GM19193 (cell line): ENCODE measurements around the gene SLC25A11.

ENCODE experiments used
- POLR2A ChIP-seq: IDR thresholded peaks from 4 replicates; pipeline ENCODE4 v1.6.1; 2011; ENCODE audit not compliant: insufficient read depth, insufficient read length; ENCODE audit errors: extremely low read depth

SLC25A11 gene

DNA sequence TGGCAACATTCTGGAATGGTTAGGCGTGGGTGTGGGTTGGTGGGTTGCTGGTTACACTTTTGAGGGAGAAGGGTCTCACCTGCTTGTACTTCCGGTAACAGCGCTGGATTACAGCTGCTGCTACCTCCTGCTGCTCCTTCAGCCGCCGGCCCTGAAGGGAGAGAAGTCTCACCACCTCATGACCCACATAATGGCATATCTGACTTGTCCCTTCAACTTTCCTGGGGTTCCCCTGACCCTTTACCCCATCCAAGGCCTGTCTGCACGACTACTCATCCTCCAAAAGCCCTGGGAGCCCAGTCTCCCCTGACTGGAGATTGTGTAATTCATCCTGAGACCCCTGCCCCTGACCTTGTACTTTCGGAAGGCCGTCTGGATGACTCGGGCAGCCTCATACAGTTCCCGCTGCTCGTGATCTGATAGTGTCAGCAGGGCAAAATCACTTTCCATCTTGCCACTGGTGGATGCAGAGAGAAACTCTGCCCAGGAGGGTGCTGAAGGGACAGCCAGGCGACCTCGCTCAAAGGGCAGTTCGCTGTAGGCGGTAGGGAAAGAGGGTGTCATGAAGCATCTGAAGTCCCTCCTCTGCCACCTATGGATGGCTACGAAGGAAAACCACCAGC, 29.8 kb upstream of the SLC25A11 start:
- TF ChIP-seq POLR2A, result no peak

DNA sequence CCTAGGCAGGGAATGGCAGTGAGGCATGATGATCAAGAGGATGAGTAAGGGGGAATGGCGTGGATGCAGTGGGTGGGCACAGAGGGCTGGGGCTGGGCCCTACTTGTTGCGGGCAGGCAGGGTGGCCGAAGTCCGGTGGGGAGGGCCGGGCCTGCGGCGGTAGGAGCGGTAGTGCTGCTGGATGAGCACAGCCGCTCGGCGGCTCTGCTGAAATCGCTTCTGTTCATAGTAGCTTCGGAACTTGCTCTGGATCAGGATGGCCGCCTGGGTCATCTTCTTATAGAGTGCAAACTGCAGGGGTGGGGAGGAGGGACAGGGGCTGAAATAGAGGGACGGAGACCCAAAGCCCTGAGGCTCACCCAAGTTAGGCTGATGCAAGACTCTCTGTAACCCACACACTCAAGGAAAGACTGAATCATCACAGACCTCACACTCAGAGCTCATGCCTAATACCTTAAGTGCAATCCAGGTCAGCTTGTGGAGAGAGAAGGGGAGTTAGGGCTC, 29.3 kb upstream of the SLC25A11 start:
- no peak for TF ChIP-seq POLR2A

DNA sequence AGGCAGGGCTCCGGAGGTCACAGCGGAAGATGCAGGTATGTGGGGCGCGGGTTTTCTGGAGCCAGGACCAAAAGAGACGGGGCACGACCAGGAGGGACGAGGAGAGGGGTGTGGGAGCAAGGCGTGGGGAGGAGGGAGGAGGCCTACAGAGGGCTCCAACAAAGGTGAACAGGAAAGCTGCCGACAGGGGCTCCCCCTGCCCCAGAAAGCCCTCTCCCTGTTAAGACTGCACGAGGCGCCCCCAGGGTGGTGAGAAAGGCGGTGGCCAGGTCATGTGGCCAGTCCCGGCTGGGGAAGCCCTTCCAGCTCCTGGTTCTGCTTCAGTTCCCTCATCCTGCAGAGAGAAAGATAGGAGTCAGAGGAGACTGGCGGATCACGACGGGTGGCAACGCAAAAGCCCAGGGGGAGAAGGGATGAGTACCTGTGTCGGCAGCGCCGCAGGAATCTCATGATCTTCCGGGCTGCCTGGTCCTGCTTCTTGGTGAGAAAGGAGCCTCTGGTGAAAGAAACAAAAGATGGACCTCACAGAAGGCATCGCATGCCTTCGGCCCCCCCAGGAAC, 28.7 kb upstream of the SLC25A11 start:
- no peak for TF ChIP-seq POLR2A

DNA sequence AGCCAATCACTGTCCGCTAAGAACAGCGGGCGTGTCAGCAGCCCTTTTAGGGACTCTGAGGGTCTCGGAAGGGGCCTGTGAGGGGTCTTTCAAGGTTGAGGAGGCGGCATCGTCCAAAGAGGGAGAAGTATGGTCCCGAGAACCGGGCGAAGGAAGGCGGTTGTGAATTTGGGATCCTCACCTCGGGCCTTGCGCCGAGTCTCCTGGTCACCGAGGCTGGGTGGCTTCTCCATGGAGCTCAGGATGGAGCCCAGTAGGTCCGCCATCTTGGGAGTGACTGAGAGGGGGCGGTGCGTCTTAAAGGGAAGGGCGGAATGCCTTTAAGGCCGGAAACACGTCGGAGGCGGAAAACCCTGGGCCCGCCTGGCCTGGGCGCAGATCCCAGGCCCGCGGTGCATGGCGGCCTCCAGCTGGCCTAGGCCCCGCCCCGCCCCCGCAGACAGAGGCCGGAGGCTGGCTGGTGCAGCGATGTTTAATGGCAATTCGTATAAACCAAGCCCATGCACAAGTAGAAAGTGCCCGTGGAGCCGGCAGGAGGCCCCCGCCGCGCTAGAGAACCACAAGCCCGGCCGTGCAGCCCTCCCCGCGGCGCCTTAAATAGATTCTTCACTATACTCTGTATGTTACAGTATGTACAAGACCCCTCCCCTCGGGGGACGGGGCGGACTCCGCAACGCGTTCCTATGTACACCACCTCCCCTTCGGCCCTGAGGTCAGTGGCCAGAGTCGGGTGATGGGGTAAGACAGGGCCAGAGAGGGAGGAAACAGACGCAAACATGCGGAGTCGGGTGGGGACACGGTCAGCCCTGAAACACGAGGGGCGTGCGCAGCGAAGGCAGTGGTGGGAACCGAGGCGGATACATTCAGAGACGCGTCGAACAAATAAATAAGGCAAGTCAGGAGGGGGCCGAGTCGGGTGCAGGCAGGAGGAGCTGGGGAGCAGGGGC, 28.0 kb upstream of the SLC25A11 start, which contains the start of gene SPAG7:
Gene SPAG7, minus strand, starts transcription at position 279 of the 947 bp plus-strand sequence. Its CDS starts 13 bp downstream, at position 266.
- TF ChIP-seq POLR2A, result peak; percentile 85

DNA sequence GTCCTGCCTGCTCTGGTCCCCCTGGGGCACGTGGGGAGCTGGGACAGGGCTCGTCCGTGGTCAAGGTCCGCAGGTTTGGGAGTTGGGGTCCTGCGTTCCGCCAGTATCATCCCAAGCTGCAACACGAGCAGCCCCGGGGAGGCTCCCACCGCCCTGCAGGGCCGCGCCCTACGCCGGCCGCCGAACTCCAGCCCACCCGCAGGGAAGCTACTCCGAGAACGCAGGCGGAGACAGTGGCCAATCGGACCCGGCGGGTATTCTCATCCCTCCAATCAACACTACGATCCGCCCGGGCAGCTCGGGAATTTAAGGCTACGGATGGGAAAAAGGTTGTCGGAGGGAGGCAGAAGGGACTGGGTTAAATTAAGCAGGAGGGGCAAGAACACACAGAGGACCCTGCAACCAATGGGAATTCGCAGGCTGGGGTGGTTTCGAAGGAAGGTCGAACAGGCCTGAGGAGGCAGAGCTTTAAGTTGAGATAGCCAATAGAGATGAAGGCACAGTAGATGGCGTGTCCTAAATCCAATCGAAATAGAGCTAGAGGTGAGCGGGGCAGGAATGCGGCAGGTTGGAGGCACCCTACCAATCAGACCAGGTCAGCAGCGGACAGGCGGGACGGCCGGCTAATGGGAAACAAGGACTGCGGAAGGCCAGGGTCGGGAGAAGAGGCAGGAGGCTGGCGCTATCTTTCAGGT, 27.1 kb upstream of the SLC25A11 start:
- peak; percentile 50 for TF ChIP-seq POLR2A

DNA sequence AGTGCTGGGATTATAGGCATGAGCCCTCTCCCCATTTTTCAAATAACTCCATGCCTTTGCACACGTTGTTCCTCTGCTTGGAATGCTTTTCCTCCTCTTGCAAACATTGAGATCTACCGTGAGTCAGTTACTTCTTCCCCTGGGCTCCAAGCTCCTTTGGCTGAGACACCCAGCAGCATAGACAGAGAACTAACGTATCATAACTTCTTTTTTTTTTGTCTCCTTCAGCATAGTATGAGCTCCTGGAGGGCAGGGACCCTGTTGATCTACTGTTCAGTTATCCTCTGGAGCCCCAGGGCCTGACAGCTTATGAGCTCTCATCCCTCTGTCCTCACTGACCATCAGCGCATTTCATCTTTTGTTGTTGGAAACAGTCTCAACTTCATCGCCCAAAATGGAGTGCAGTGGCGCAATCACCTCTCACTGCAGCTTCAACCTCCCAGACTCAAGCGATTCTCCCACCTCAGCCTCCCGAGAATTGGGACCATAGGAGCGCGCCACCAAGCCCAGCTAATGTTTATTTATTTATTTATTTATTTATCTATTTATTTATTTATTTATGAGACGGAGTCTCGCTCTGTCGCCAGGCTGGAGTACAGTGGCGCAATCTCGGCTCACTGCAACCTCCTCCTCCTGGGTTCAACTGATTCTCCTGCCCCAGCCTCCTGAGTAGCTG, 25.6 kb upstream of the SLC25A11 start:
- TF ChIP-seq POLR2A, result no peak

DNA sequence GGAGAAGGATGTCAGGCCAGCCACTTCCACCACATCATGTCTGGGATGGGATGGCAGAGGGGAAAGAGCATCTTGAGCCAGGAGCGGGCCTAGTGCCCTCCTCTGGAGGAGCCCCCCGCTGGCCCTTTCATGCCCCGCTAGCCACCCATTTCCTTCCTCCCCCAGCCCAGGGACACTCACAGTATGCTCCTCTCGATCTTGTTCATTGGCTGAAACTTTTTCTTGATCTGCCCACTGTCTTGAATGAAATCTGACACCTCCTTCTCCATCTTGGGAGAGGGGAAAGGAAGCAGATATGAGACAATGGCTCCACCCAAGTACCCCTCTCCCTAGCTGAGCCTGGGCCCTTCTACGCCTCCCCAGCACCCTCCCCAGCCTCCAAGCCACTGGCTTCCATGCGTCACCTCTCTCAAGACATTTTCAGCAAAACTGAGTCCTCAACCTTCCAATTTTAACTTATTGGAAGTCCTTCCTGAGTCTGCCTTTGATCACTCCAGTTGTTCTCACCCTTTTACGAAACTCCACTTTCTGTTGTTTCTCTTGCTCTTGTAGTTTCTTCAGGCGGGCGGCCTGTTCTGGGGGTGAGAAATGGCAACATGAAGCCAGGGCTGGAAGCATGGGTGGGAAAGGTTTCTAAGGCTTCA, 20.6 kb upstream of the SLC25A11 start:
- no peak for TF ChIP-seq POLR2A

DNA sequence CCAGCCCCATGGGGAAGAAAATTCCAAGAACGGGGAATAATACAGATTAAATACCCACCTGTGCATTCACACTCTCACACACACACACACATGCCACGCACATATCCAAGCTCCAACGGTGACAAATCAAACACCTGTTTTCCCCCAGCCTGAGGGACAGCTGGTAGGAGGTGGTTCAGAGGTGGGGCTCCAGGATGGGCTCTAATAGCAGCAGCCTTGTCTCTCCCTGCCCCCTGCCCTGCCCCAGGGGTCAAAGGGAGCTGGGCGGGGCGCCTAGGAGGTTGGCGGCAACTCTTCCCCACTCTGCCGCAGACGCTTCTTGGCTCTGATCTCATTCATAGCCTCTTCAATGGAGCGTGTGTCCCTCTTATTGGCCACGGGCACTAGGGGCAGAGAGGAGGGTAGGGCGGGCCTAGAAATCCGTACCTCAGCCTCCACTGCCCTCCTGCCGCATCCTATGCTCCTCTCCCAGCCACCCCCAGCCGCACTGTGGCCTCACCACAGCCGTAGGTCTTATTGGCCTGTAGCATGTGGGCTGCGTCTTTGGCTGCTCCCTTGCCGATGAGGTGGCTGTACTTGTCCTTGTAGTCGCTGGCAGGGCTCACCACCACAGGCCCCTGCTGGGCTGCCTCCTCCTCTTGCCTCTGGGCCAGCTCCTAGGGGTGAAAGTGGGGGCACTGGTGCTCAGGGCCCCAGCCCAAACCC, 19.6 kb upstream of the SLC25A11 start:
- TF ChIP-seq POLR2A, result no peak

DNA sequence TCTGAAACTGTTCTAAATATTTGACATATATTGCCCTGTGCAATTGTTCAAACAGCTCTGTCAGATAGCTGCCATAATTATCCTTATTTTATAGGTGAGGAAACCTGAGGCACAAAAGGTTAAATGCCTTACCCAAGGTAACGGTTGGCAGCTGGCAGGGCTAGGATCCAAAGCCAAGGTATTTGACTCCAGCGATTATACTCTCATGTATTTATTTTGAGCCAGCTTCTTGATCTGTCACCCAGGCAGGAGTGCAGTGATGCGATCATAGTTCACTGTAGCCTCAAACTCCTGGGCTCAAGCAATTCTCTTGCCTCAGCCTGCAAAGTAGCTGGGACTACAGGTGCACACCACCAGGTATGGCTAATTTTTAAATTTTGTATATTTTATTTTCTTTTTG, 18.3 kb upstream of the SLC25A11 start:
- no peak for TF ChIP-seq POLR2A

DNA sequence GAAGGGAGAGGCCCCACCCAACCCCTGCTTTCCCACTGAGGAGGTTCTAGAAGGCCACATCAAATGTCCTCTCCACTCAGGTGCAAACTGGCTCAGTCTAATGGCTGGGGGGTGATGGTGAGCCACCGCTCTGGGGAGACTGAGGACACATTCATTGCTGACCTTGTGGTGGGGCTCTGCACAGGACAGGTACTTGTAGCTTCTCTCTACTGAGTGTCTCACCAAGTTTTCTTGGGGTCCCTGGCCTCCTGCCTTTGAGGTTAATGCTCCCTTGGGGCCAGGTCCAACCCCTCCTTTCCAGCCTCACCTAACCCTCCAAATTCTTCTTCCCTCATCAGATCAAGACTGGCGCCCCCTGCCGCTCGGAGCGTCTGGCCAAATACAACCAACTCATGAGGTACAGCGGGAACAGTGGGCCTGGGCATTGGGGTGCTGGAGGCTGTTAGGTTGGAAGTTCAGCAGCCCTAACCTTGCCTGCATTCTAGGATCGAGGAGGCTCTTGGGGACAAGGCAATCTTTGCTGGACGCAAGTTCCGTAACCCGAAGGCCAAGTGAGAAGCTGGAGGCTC, 16.7 kb upstream of the SLC25A11 start:
- TF ChIP-seq POLR2A, result no peak

DNA sequence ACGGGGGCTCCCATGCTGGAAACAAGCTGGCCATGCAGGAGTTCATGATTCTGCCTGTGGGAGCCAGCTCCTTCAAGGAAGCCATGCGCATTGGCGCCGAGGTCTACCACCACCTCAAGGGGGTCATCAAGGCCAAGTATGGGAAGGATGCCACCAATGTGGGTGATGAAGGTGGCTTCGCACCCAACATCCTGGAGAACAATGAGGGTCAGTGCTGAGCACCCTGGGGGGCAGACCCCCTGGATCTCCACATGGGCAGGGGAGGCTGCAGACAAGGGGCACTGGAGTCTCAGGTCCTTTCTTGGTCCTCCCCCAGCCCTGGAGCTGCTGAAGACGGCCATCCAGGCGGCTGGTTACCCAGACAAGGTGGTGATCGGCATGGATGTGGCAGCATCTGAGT, 15.2 kb upstream of the SLC25A11 start:
- no peak for TF ChIP-seq POLR2A

DNA sequence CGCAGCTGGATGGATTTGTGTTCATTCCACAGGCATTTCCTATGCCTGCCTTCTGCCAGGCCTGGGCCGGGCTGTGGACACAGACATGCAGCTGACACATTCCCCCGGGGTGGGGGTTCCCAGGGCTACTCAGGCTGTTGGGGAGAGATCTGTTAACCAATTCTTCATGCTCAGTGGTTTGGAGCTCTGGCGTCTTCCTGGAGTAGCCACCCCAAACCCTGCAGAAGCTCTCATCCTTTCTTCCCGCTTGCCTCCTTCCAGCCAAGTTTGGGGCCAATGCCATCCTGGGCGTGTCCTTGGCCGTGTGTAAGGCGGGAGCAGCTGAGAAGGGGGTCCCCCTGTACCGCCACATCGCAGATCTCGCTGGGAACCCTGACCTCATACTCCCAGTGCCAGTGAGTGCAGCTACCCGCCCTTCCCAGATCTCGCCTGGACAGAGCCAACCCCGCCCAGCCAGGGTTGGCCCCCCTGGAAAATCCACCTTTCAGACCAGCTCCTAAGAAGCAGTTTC, 13.7 kb upstream of the SLC25A11 start:
- no peak for TF ChIP-seq POLR2A

DNA sequence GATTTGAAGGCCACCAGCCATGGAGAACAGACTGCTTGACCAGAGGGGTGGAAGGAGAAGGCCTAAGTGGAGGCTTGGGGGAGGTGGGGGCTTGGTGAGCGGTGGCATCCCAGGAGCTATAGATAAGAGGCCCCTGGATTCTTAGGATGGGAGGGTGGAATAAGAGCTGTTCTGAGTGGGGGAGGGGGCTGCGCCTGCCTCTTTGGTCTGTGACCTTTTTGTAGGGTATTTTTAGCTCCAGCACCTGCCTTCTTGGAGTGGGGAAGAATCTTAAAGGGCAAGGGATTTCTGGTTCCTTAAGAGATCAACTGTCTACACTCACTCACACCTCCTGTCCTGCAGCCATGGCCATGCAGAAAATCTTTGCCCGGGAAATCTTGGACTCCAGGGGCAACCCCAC, 11.6 kb upstream of the SLC25A11 start:
- TF ChIP-seq POLR2A, result no peak
